HepG2 (cell line): Measurements from ENCODE around the gene PLRG1. TPM values are rescaled to one million over a fixed set of nuclear protein-coding genes. Genes with fewer than 3 reads are reported as not detected.

Experiments
- ATF4 ChIP-seq, 2 experiments: fragments of 450-650 bp in 1 of 2; sonication (generic) in 1 of 2; formaldehyde crosslinking; IDR thresholded peaks; 2 replicates each; pipeline versions ENCODE4 v1.5.0 to v1.8.0; 2020 to 2022; ENCODE audit warnings: mild to moderate bottlenecking in 1 of 2, missing genetic modification reagents in 1 of 2
- DMTF1 ChIP-seq: sonication (generic); formaldehyde crosslinking; IDR thresholded peaks from 2 replicates; pipeline ENCODE4 v1.4.0; 2020; ENCODE audit warnings: mild to moderate bottlenecking, missing genetic modification reagents
- DRAP1 ChIP-seq: IDR thresholded peaks from 2 replicates; pipeline ENCODE4 v1.6.1; 2016; ENCODE audit warnings: missing genetic modification reagents, missing compliant biosample characterization
- FUBP1 ChIP-seq: sonication (generic); formaldehyde crosslinking; IDR thresholded peaks from 2 replicates; pipeline ENCODE4 v1.5.1; 2020; ENCODE audit warnings: missing genetic modification reagents, mild to moderate bottlenecking, borderline replicate concordance
- GFI1 ChIP-seq: sonication (generic); formaldehyde crosslinking; IDR thresholded peaks from 2 replicates; pipeline ENCODE4 v1.5.0; 2020; ENCODE audit warnings: missing genetic modification reagents, mild to moderate bottlenecking, borderline replicate concordance
- MXD1 ChIP-seq: sonication (generic); formaldehyde crosslinking; IDR thresholded peaks from 2 replicates; pipeline ENCODE4 v1.4.0; 2020; ENCODE audit warnings: mild to moderate bottlenecking, missing genetic modification reagents
- PRDM15 ChIP-seq: sonication (generic); formaldehyde crosslinking; IDR thresholded peaks from 2 replicates; pipeline ENCODE4 v1.4.0; 2020; ENCODE audit warnings: missing genetic modification reagents
- PRPF4 ChIP-seq: fragments of 200-400 bp; formaldehyde crosslinking; IDR thresholded peaks from 2 replicates; pipeline ENCODE4 v1.6.1; 2016; ENCODE audit warnings: low read length, low read depth; ENCODE audit not compliant: poor library complexity, severe bottlenecking
- SRSF4 ChIP-seq: fragments of 200-400 bp; formaldehyde crosslinking; IDR thresholded peaks from one replicate; pipeline ENCODE4 v1.6.1; 2018; ENCODE audit warnings: mild to moderate bottlenecking, low read depth, low read length, moderate library complexity; ENCODE audit not compliant: poor library complexity, severe bottlenecking
- THAP11 ChIP-seq: IDR thresholded peaks from 2 replicates; pipeline ENCODE4 v1.6.1; 2016; ENCODE audit warnings: missing biosample characterization, missing genetic modification reagents
- TMF1 ChIP-seq: sonication (generic); formaldehyde crosslinking; IDR thresholded peaks from 2 replicates; pipeline ENCODE4 v1.8.1; 2022; ENCODE audit warnings: low read depth, missing genetic modification reagents
- U2AF1 ChIP-seq: fragments of 200-400 bp; formaldehyde crosslinking; optimal IDR thresholded peaks from 2 replicates; pipeline ENCODE3; 2017; ENCODE audit warnings: mild to moderate bottlenecking, low read depth, low read length
- ZNF574 ChIP-seq: sonication (generic); formaldehyde crosslinking; IDR thresholded peaks from 2 replicates; pipeline ENCODE4 v1.4.0; 2020; ENCODE audit warnings: missing genetic modification reagents
- polyA plus RNA-seq, 8 experiments: library from polyadenylated mRNA; depleted of rRNA in 3 of 8; stranded (reverse) in 7 of 8; unstranded in 1 of 8; fragments of >200 nt; fragmentation: Illumina TruSeq in 4 of 8; extraction: Trizol in 4 of 8; gene quantifications; 2 replicates each; pipeline versions ENCODE4 v1.2.1 to v1.2.3, GENCODE V29; 2011 to 2016; ENCODE audit warnings: low read depth in 4 of 8, missing spikeins in 1 of 8, mixed read lengths in 1 of 8; ENCODE audit not compliant: insufficient read depth in 1 of 8
- total RNA-seq, 5 experiments: library from RNA; depleted of rRNA; stranded (reverse); fragments of >200 nt; fragmentation: Illumina TruSeq; extraction: Trizol; gene quantifications; 2 replicates each; pipeline ENCODE4 v1.2.3, GENCODE V29; 2016; ENCODE audit warnings: low read depth in 1 of 5

The PLRG1 gene
- total and polyA plus RNA-seq, 2 of the 13 experiments (the other 11 are each of a cell fraction or from before 2014, with no cell fraction given) = 77.3 to 110 TPM

GRCh38 chr4:154549894-154550790, at the start of gene PLRG1 (continued):
- TF ChIP-seq ATF4 (CRISPR knock-in tag; IDR thresholded peaks at IDR 0.05) = peak in 1 of 2 experiments; percentile 94; a peak in 2 of 4 replicates
- peak; percentile 75 for TF ChIP-seq ZNF574 (CRISPR knock-in tag)
- peak; percentile 83 for TF ChIP-seq DRAP1 (CRISPR knock-in tag)
- TF ChIP-seq U2AF1 = no peak
- TF ChIP-seq SRSF4 = no peak
- no peak for TF ChIP-seq GFI1 (CRISPR knock-in tag)
- no peak for TF ChIP-seq TMF1
- no peak for TF ChIP-seq FUBP1 (CRISPR knock-in tag)
- peak; percentile 84 for TF ChIP-seq THAP11 (CRISPR knock-in tag)
- 0 out of 2 replicates have a peak, but pooled peaks have one; percentile 41 for TF ChIP-seq DMTF1 (CRISPR knock-in tag)
- TF ChIP-seq MXD1 (CRISPR knock-in tag) = 0 out of 2 replicates have a peak, but pooled peaks have one; percentile 22
- TF ChIP-seq PRPF4 = no peak
- no peak for TF ChIP-seq PRDM15 (CRISPR knock-in tag)
